HepG2 (cell line): ENCODE results near the gene DGKD. TPM values are rescaled to one million over a fixed set of nuclear protein-coding genes. Genes with fewer than 3 reads are reported as not detected.

Experiments
- CHCHD3 ChIP-seq: sonication (generic); formaldehyde crosslinking; IDR thresholded peaks from 2 replicates; pipeline ENCODE4 v1.8.0; 2022; ENCODE audit warnings: mild to moderate bottlenecking, missing genetic modification reagents, moderate library complexity
- GLI4 ChIP-seq: sonication (generic); formaldehyde crosslinking; IDR thresholded peaks from 2 replicates; pipeline ENCODE4 v1.5.1; 2020; ENCODE audit warnings: missing genetic modification reagents, mild to moderate bottlenecking, moderate library complexity, borderline replicate concordance
- GTF2F1 ChIP-seq: fragments of 150-350 bp; IDR thresholded peaks from 2 replicates; pipeline ENCODE4 v1.6.1; 2014; ENCODE audit warnings: low read length
- HCFC1 ChIP-seq: fragments of 150-350 bp; IDR thresholded peaks from 2 replicates; pipeline ENCODE4 v1.6.1; 2014; ENCODE audit warnings: low read depth, low read length
- HOXA5 ChIP-seq: sonication (generic); formaldehyde crosslinking; IDR thresholded peaks from 2 replicates; pipeline ENCODE4 v1.4.0; 2020; ENCODE audit warnings: missing genetic modification reagents
- KDM5B ChIP-seq: sonication (generic); formaldehyde crosslinking; IDR thresholded peaks from 2 replicates; pipeline ENCODE4 v1.4.0; 2020; ENCODE audit warnings: missing genetic modification reagents, mild to moderate bottlenecking, borderline replicate concordance
- LCORL ChIP-seq, 2 experiments: fragments of 450-650 bp in 1 of 2; sonication (generic) in 1 of 2; formaldehyde crosslinking in 1 of 2; IDR thresholded peaks; 2 replicates each; pipeline versions ENCODE4 v1.5.0 to v1.6.1; 2017 to 2020; ENCODE audit warnings: antibody characterized with exemption in 1 of 2, missing genetic modification reagents in 1 of 2
- MXD4 ChIP-seq: IDR thresholded peaks from 2 replicates; pipeline ENCODE4 v1.6.1; 2016; ENCODE audit warnings: mild to moderate bottlenecking, missing biosample characterization, missing genetic modification reagents
- MYNN ChIP-seq: sonication (generic); formaldehyde crosslinking; IDR thresholded peaks from 2 replicates; pipeline ENCODE4 v1.4.0; 2020; ENCODE audit warnings: mild to moderate bottlenecking, low read depth, missing genetic modification reagents
- PLRG1 ChIP-seq: fragments of 450-650 bp; conservative IDR thresholded peaks from 2 replicates; pipeline ENCODE4 v1.6.1; 2016
- PLSCR1 ChIP-seq: sonication (generic); formaldehyde crosslinking; IDR thresholded peaks from 2 replicates; pipeline ENCODE4 v1.5.0; 2020; ENCODE audit warnings: missing genetic modification reagents, mild to moderate bottlenecking, borderline replicate concordance
- RFXANK ChIP-seq: IDR thresholded peaks from 2 replicates; pipeline ENCODE4 v1.6.1; 2016
- TARDBP ChIP-seq: sonication (generic); formaldehyde crosslinking; IDR thresholded peaks from 2 replicates; pipeline ENCODE4 v1.8.0; 2022; ENCODE audit warnings: mild to moderate bottlenecking, missing genetic modification reagents
- TOE1 ChIP-seq: sonication (generic); formaldehyde crosslinking; IDR thresholded peaks from 2 replicates; pipeline ENCODE4 v1.4.0; 2020; ENCODE audit warnings: mild to moderate bottlenecking, missing genetic modification reagents
- TOPORS ChIP-seq: sonication (generic); formaldehyde crosslinking; IDR thresholded peaks from 2 replicates; pipeline ENCODE4 v1.8.0; 2023; ENCODE audit warnings: mild to moderate bottlenecking, missing genetic modification reagents
- XBP1 ChIP-seq: sonication (generic); formaldehyde crosslinking; IDR thresholded peaks from 2 replicates; pipeline ENCODE4 v1.5.0; 2020; ENCODE audit warnings: missing genetic modification reagents
- XRCC5 ChIP-seq: fragments of 200-400 bp; formaldehyde crosslinking; optimal IDR thresholded peaks from 2 replicates; pipeline ENCODE3; 2017; ENCODE audit warnings: mild to moderate bottlenecking, low read length
- ZFP62 ChIP-seq: sonication (generic); formaldehyde crosslinking; IDR thresholded peaks from 2 replicates; pipeline ENCODE4 v1.4.0; 2020; ENCODE audit warnings: missing genetic modification reagents
- ZNF230 ChIP-seq: sonication (generic); formaldehyde crosslinking; IDR thresholded peaks from 2 replicates; pipeline ENCODE4 v1.4.0; 2020; ENCODE audit warnings: mild to moderate bottlenecking, missing genetic modification reagents
- ZNF234 ChIP-seq: sonication (generic); formaldehyde crosslinking; conservative IDR thresholded peaks from 2 replicates; pipeline ENCODE4 v1.5.1; 2020; ENCODE audit warnings: mild to moderate bottlenecking, missing genetic modification reagents
- ZNF235 ChIP-seq: sonication (generic); formaldehyde crosslinking; IDR thresholded peaks from 2 replicates; pipeline ENCODE4 v1.8.1; 2023; ENCODE audit warnings: mild to moderate bottlenecking, missing genetic modification reagents, borderline replicate concordance
- ZNF367 ChIP-seq: sonication (generic); formaldehyde crosslinking; IDR thresholded peaks from 2 replicates; pipeline ENCODE4 v1.4.0; 2020; ENCODE audit warnings: missing genetic modification reagents, borderline replicate concordance
- ZNF670 ChIP-seq: sonication (generic); formaldehyde crosslinking; IDR thresholded peaks from 2 replicates; pipeline ENCODE4 v1.8.0; 2022; ENCODE audit warnings: mild to moderate bottlenecking, missing genetic modification reagents, borderline replicate concordance
- ZNF775 ChIP-seq: sonication (generic); formaldehyde crosslinking; IDR thresholded peaks from 2 replicates; pipeline ENCODE4 v1.4.0; 2020; ENCODE audit warnings: missing genetic modification reagents, mild to moderate bottlenecking, moderate library complexity, borderline replicate concordance
- ZNF792 ChIP-seq: IDR thresholded peaks from 2 replicates; pipeline ENCODE4 v1.6.1; 2016
- polyA plus RNA-seq, 8 experiments: library from polyadenylated mRNA; depleted of rRNA in 3 of 8; stranded (reverse) in 7 of 8; unstranded in 1 of 8; fragments of >200 nt; fragmentation: Illumina TruSeq in 4 of 8; extraction: Trizol in 4 of 8; gene quantifications; 2 replicates each; pipeline versions ENCODE4 v1.2.1 to v1.2.3, GENCODE V29; 2011 to 2016; ENCODE audit warnings: low read depth in 4 of 8, missing spikeins in 1 of 8, mixed read lengths in 1 of 8; ENCODE audit not compliant: insufficient read depth in 1 of 8
- total RNA-seq, 5 experiments: library from RNA; depleted of rRNA; stranded (reverse); fragments of >200 nt; fragmentation: Illumina TruSeq; extraction: Trizol; gene quantifications; 2 replicates each; pipeline ENCODE4 v1.2.3, GENCODE V29; 2016; ENCODE audit warnings: low read depth in 1 of 5
- TF ChIP-seq, protein P1 (sequence below): sonication (generic); formaldehyde crosslinking; IDR thresholded peaks from 2 replicates; pipeline ENCODE4 v1.8.0; 2022; ENCODE audit warnings: mild to moderate bottlenecking, missing genetic modification reagents
- TF ChIP-seq, protein P2 (sequence below): IDR thresholded peaks from 2 replicates; pipeline ENCODE4 v1.6.1; 2018; ENCODE audit warnings: missing genetic modification reagents

Gene DGKD
- total and polyA plus RNA-seq, 2 of the 13 experiments (the other 11 are each of a cell fraction or from before 2014, with no cell fraction given) = 24.5 to 33.2 TPM

DNA sequence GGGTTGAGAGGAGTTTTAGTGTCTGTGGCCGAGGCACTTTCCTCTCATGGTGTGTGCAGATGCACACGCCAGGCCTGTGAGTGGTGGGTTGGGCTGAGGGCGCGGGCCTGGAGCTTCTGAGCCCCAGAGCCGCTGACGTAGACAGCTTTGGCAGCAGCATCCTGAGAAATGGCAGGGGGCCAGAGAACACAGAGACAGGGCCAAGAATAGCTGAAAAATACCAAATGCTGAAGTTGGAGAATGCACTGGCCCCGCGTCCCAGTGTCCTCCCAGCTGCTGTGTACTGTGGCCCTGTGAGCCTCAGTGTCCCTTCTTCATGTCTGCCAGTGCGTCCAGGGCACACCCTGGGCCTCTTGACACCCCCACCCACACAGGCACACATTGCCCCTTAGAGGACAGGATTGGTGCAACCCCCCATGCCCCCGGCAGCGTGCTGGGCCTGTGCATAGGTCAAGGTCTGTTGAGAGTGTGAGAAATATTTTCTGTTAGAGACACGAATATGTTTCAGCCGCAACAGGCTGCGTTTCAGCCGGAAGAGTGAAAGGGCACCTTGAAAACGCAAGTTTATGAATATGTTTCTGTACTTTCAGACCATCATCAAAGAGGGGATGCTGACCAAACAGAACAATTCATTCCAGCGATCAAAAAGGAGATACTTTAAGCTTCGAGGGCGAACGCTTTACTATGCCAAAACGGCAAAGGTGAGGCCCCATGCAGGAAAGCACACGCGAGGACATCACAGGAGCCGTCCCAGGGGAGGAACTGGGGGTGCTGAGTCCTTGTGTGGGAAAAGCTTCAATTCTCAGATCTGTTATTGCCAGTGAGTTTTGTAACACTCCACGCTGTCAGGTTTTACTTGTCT is 33.6 kb downstream of the DGKD start (continued):
- TF ChIP-seq TOE1 (CRISPR knock-in tag) = no peak
- TF ChIP-seq HOXA5 (CRISPR knock-in tag) = no peak
- peak; percentile 91 for TF ChIP-seq TARDBP (CRISPR knock-in tag)
- TF ChIP-seq ZNF792 (CRISPR knock-in tag) = 0 out of 2 replicates have a peak, but pooled peaks have one; percentile 23
- TF ChIP-seq TOPORS (CRISPR knock-in tag) = no peak
- TF ChIP-seq ZNF234 (CRISPR knock-in tag) = no peak
- TF ChIP-seq ZNF367 (CRISPR knock-in tag) = no peak
- TF ChIP-seq HCFC1 = no peak
- peak; percentile 53; the same call in 1 of the 2 replicates for TF ChIP-seq MXD4 (CRISPR knock-in tag)
- TF ChIP-seq GTF2F1 = no peak
- no peak for TF ChIP-seq PLSCR1 (CRISPR knock-in tag)
- TF ChIP-seq XBP1 (CRISPR knock-in tag) = no peak
- peak; percentile 52; the same call in 1 of the 2 replicates for TF ChIP-seq ZNF670 (CRISPR knock-in tag)
- no peak for TF ChIP-seq LCORL (IDR thresholded peaks at IDR 0.05)
- TF ChIP-seq LCORL (CRISPR knock-in tag; IDR thresholded peaks at IDR 0.05) = peak; percentile 95
- no peak for TF ChIP-seq CHCHD3 (CRISPR knock-in tag)
- TF ChIP-seq ZFP62 (CRISPR knock-in tag) = no peak
- TF ChIP-seq ZNF230 (CRISPR knock-in tag) = no peak
- no peak for TF ChIP-seq PLRG1
- TF ChIP-seq RFXANK (CRISPR knock-in tag) = no peak
- no peak for TF ChIP-seq ZNF235 (CRISPR knock-in tag)
- TF ChIP-seq, protein P1, sequence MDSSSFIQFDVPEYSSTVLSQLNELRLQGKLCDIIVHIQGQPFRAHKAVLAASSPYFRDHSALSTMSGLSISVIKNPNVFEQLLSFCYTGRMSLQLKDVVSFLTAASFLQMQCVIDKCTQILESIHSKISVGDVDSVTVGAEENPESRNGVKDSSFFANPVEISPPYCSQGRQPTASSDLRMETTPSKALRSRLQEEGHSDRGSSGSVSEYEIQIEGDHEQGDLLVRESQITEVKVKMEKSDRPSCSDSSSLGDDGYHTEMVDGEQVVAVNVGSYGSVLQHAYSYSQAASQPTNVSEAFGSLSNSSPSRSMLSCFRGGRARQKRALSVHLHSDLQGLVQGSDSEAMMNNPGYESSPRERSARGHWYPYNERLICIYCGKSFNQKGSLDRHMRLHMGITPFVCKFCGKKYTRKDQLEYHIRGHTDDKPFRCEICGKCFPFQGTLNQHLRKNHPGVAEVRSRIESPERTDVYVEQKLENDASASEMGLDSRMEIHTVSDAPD = peak; percentile 72; the same call in 1 of the 2 replicates
- peak; percentile 64 for TF ChIP-seq XRCC5
- no peak for TF ChIP-seq MYNN
- 0 out of 2 replicates have a peak, but pooled peaks have one; percentile 11 for TF ChIP-seq KDM5B (CRISPR knock-in tag)
- TF ChIP-seq, protein P2, sequence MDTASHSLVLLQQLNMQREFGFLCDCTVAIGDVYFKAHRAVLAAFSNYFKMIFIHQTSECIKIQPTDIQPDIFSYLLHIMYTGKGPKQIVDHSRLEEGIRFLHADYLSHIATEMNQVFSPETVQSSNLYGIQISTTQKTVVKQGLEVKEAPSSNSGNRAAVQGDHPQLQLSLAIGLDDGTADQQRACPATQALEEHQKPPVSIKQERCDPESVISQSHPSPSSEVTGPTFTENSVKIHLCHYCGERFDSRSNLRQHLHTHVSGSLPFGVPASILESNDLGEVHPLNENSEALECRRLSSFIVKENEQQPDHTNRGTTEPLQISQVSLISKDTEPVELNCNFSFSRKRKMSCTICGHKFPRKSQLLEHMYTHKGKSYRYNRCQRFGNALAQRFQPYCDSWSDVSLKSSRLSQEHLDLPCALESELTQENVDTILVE (CRISPR knock-in tag) = no peak
- TF ChIP-seq GLI4 (CRISPR knock-in tag) = no peak
- no peak for TF ChIP-seq ZNF775 (CRISPR knock-in tag)
